Measurements from ENCODE around the gene ACSL4. TPM values are rescaled to one million over a fixed set of nuclear protein-coding genes. Genes with fewer than 3 reads are reported as not detected.

Gene ACSL4
- total RNA-seq, 2 experiments from 2014 or later: 44.0 to 64.5 TPM

- no peaks in the 10 kb centered on the region for H3K4me1 Mint-ChIP-seq
- ATAC-seq: no peak
- POLR2A ChIA-PET: no interaction called here
- no peaks in the 10 kb centered on the region for H3K27me3 Mint-ChIP-seq
- H3K9me3 Mint-ChIP-seq (ENCODE audit: low read depth): no peaks in the 10 kb centered on the region
- no peaks in the 10 kb centered on the region for H3K36me3 Mint-ChIP-seq (ENCODE audit: low read depth)
- CTCF ChIA-PET: interaction anchor here (0.6 to 5.1 kb wide), 3 partner anchors 123 to 238 kb away, joined by 3 to 23 read pairs (median 3); no protein-coding TSS in a partner anchor
- H3K27ac Mint-ChIP-seq: no peak overlapping the region
- H3K4me3 Mint-ChIP-seq: no peak overlapping the region
- intact Hi-C loops (cut with DNase I, micrococcal nuclease): loop anchor here in 1 of 2 experiments (5.0 kb wide), 1 partner anchor 146 kb away; no protein-coding TSS in a partner anchor
- DNase-seq: no peak
Observed at GRCh38 chrX:109632906-109633504, 100.1 kb downstream of the ACSL4 start.

GRCh38 chrX:109629310-109629709 lies 103.7 kb downstream of the ACSL4 start:
- Mint-ChIP-seq H3K27me3 (no peaks in the 10 kb centered on the region), H3K4me1 (no peaks in the 10 kb centered on the region), H3K36me3 (ENCODE audit: low read depth) (no peaks in the 10 kb centered on the region), H3K4me3 (no peak overlapping the region), H3K9me3 (ENCODE audit: low read depth) (no peaks in the 10 kb centered on the region), H3K27ac (no peak overlapping the region)
- intact Hi-C loops (cut with DNase I, micrococcal nuclease): loop anchor here in 1 of 2 experiments (10.0 kb wide), 1 partner anchor 255 kb away; no protein-coding TSS in a partner anchor
- ATAC-seq (no peak), DNase-seq (no peak)
- CTCF ChIA-PET: no interaction called here
- POLR2A ChIA-PET: no interaction called here

- POLR2A ChIA-PET: no interaction called here
- CTCF ChIA-PET: interaction anchor here (1.1 kb wide), 1 partner anchor 140 kb away, joined by 3 read pairs; no protein-coding TSS in a partner anchor
- no peaks in the 10 kb centered on the region for H3K36me3 Mint-ChIP-seq (ENCODE audit: low read depth)
- no peaks in the 10 kb centered on the region for H3K4me1 Mint-ChIP-seq
- DNase-seq: no peak
- no peak overlapping the region for H3K27ac Mint-ChIP-seq
- H3K27me3 Mint-ChIP-seq: no peaks in the 10 kb centered on the region
- ATAC-seq: no peak
- H3K4me3 Mint-ChIP-seq: no peak overlapping the region
- H3K9me3 Mint-ChIP-seq (ENCODE audit: low read depth): no peaks in the 10 kb centered on the region
- intact Hi-C loops (cut with DNase I, micrococcal nuclease): loop anchor here in 1 of 2 experiments (10.0 kb wide), 1 partner anchor 258 kb away; no protein-coding TSS in a partner anchor
Observed at GRCh38 chrX:109626637-109627036, 106.4 kb downstream of the ACSL4 start.

- ATAC-seq: no peak
- ChIA-PET CTCF (no interaction called here), POLR2A (no interaction called here)
- no peaks in the 10 kb centered on the region for H3K4me1 Mint-ChIP-seq
- no peak within 1 kb of the TSS for H3K27ac Mint-ChIP-seq
- H3K36me3 Mint-ChIP-seq (ENCODE audit: low read depth): no peaks in the 10 kb centered on the region
- H3K4me3 Mint-ChIP-seq: no peak within 1 kb of the TSS
- DNase-seq: no peak
- intact Hi-C loops (cut with DNase I, micrococcal nuclease): loop anchor here in 1 of 2 experiments (10.0 kb wide), 1 partner anchor 260 kb away; no protein-coding TSS in a partner anchor
- H3K9me3 Mint-ChIP-seq (ENCODE audit: low read depth): no peaks in the 10 kb centered on the region
- no peaks in the 10 kb centered on the region for H3K27me3 Mint-ChIP-seq
Observed at GRCh38 chrX:109624641-109625616, 108.1 kb downstream of the ACSL4 start, which contains the start of gene KCNE5. Gene KCNE5, minus strand, starts transcription at chrX:109625172. Its CDS starts 152 bp downstream, at chrX:109625020.

- H3K27ac Mint-ChIP-seq: no peak overlapping the region
- no peak overlapping the region for H3K4me3 Mint-ChIP-seq
- DNase-seq (no peak), ATAC-seq (no peak)
- H3K9me3 Mint-ChIP-seq (ENCODE audit: low read depth): no peaks in the 10 kb centered on the region
- H3K4me1 Mint-ChIP-seq: no peaks in the 10 kb centered on the region
- H3K36me3 Mint-ChIP-seq (ENCODE audit: low read depth): no peaks in the 10 kb centered on the region
- POLR2A ChIA-PET: no interaction called here
- intact Hi-C loops (cut with DNase I, micrococcal nuclease): loop anchor here in 1 of 2 experiments (10.0 kb wide), 1 partner anchor 261 kb away; no protein-coding TSS in a partner anchor
- CTCF ChIA-PET: no interaction called here
- H3K27me3 Mint-ChIP-seq: no peaks in the 10 kb centered on the region
Observed at GRCh38 chrX:109623997-109624396, 109.1 kb downstream of the ACSL4 start.

- H3K4me1 Mint-ChIP-seq: no peaks in the 10 kb centered on the region
- DNase-seq (no peak), ATAC-seq (no peak)
- H3K27me3 Mint-ChIP-seq: no peaks in the 10 kb centered on the region
- ChIA-PET CTCF (interaction anchor here (1.2 kb wide), 1 partner anchor 11 kb away, joined by 4 read pairs; no protein-coding TSS in a partner anchor), POLR2A (no interaction called here)
- H3K36me3 Mint-ChIP-seq (ENCODE audit: low read depth): no peaks in the 10 kb centered on the region
- no peak overlapping the region for H3K4me3 Mint-ChIP-seq
- intact Hi-C loops (cut with DNase I, micrococcal nuclease): loop anchor here in 1 of 2 experiments (10.0 kb wide), 1 partner anchor 263 kb away; no protein-coding TSS in a partner anchor
- no peak overlapping the region for H3K27ac Mint-ChIP-seq
- no peaks in the 10 kb centered on the region for H3K9me3 Mint-ChIP-seq (ENCODE audit: low read depth)
Observed at GRCh38 chrX:109622270-109622669, 110.8 kb downstream of the ACSL4 start.

- intact Hi-C loops (cut with DNase I, micrococcal nuclease): loop anchor here in 1 of 2 experiments (10.0 kb wide), 1 partner anchor 265 kb away; no protein-coding TSS in a partner anchor
- ChIA-PET POLR2A (no interaction called here), CTCF (no interaction called here)
- no peaks in the 10 kb centered on the region for H3K4me1 Mint-ChIP-seq
- ATAC-seq: no peak
- no peak for DNase-seq
- H3K27ac Mint-ChIP-seq: no peak overlapping the region
- H3K36me3 Mint-ChIP-seq (ENCODE audit: low read depth): no peaks in the 10 kb centered on the region
- H3K27me3 Mint-ChIP-seq: no peaks in the 10 kb centered on the region
- no peak overlapping the region for H3K4me3 Mint-ChIP-seq
- no peaks in the 10 kb centered on the region for H3K9me3 Mint-ChIP-seq (ENCODE audit: low read depth)
Observed at GRCh38 chrX:109619771-109620170, 113.3 kb downstream of the ACSL4 start.

- CTCF ChIA-PET: no interaction called here
- no peak for DNase-seq
- Mint-ChIP-seq H3K4me1 (no peaks in the 10 kb centered on the region), H3K36me3 (ENCODE audit: low read depth) (no peaks in the 10 kb centered on the region), H3K4me3 (no peak overlapping the region), H3K9me3 (ENCODE audit: low read depth) (no peaks in the 10 kb centered on the region), H3K27me3 (no peaks in the 10 kb centered on the region), H3K27ac (no peak overlapping the region)
- intact Hi-C loops (cut with DNase I, micrococcal nuclease): no loop called here
- ATAC-seq: no peak
- POLR2A ChIA-PET: no interaction called here
Observed at GRCh38 chrX:109614951-109615350, 118.1 kb downstream of the ACSL4 start.

GRCh38 chrX:109601486-109601885 lies 131.6 kb downstream of the ACSL4 start:
- no peaks in the 10 kb centered on the region for H3K36me3 Mint-ChIP-seq (ENCODE audit: low read depth)
- H3K4me1 Mint-ChIP-seq: no peaks in the 10 kb centered on the region
- intact Hi-C loops (cut with DNase I, micrococcal nuclease): no loop called here
- H3K27me3 Mint-ChIP-seq: peaks cover 26% of the 10 kb centered on the region
- no peak overlapping the region for H3K27ac Mint-ChIP-seq
- DNase-seq (no peak), ATAC-seq (no peak)
- H3K9me3 Mint-ChIP-seq (ENCODE audit: low read depth): peaks cover 4% of the 10 kb centered on the region
- POLR2A ChIA-PET: no interaction called here
- CTCF ChIA-PET: no interaction called here
- H3K4me3 Mint-ChIP-seq: no peak overlapping the region

- Mint-ChIP-seq H3K36me3 (ENCODE audit: low read depth) (no peaks in the 10 kb centered on the region), H3K4me1 (no peaks in the 10 kb centered on the region), H3K27ac (no peak overlapping the region), H3K27me3 (peaks cover 21% of the 10 kb centered on the region), H3K9me3 (ENCODE audit: low read depth) (peaks cover under 1% of the 10 kb centered on the region), H3K4me3 (no peak overlapping the region)
- intact Hi-C loops (cut with DNase I, micrococcal nuclease): no loop called here
- no peak for DNase-seq
- ChIA-PET CTCF (no interaction called here), POLR2A (no interaction called here)
- no peak for ATAC-seq
Observed at GRCh38 chrX:109600237-109600651, 132.8 kb downstream of the ACSL4 start.

GRCh38 chrX:109596015-109596414 lies 137.0 kb downstream of the ACSL4 start:
- CTCF ChIA-PET: no interaction called here
- Mint-ChIP-seq H3K9me3 (ENCODE audit: low read depth) (no peaks in the 10 kb centered on the region), H3K27ac (no peak overlapping the region), H3K4me1 (no peaks in the 10 kb centered on the region), H3K4me3 (no peak overlapping the region), H3K36me3 (ENCODE audit: low read depth) (no peaks in the 10 kb centered on the region), H3K27me3 (peaks cover 8% of the 10 kb centered on the region)
- POLR2A ChIA-PET: no interaction called here
- intact Hi-C loops (cut with DNase I, micrococcal nuclease): no loop called here
- ATAC-seq (no peak), DNase-seq (no peak)

Measured in activated CD4-positive, alpha-beta T cell treated with anti-CD3 and anti-CD28 coated beads for 36 hours (primary cell).